Stimulated activated memory B cell treated with anti-CD40 and anti-IgM and Interleukin-4, amounts not matched to agents 10 μg/mL and 1 μg/mL and 100 μg/mL, for 72 hours (primary cell): ENCODE measurements around the gene MAGOH.
A peak's percentile ranks its signal among the peaks of the same experiment; 100 is the strongest.

Source experiments
- ATAC-seq: fragments of 150-1000 bp; cut with Tn5 transposase; 2 replicates; pipeline ENCODE4 v1.10.0; 2021
- H3K27ac Mint-ChIP-seq: one replicate; pipeline ENCODE4 v1.8.0; 2022; ENCODE audit warnings: mild to moderate bottlenecking, mixed read lengths
- H3K27me3 Mint-ChIP-seq: one replicate; pipeline ENCODE4 v1.8.0; 2022; ENCODE audit warnings: mixed read lengths
- H3K36me3 Mint-ChIP-seq: one replicate; pipeline ENCODE4 v1.8.0; 2022; ENCODE audit warnings: mixed read lengths
- H3K4me1 Mint-ChIP-seq: one replicate; pipeline ENCODE4 v1.8.0; 2022; ENCODE audit warnings: mixed read lengths
- H3K4me3 Mint-ChIP-seq: one replicate; pipeline ENCODE4 v1.8.0; 2022; ENCODE audit warnings: mild to moderate bottlenecking, moderate library complexity, mixed read lengths
- H3K9me3 Mint-ChIP-seq: one replicate; pipeline ENCODE4 v1.8.0; 2022; ENCODE audit warnings: mixed read lengths

Gene MAGOH

DNA sequence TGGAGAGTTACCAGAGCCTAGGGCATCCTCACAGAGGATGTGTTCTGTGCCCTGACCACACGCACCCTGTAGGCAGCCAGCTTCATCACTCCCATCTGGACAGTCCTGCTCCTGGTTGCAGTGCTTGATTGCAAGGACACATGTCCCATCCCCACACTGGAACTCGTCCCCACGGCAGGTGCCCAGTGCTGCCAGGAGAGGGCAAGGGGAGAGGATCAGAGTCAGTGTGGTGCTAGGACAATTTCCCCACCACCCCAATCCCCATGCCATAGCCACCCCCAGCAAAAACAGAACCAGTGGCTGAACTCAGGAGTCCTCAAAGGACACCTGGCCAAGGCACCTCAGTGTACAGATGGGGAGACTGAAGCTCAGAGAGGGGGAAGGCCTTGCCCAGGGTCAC lies 37.2 kb upstream of the MAGOH start:
- Mint-ChIP-seq H3K36me3 (peaks cover 58% of the 10 kb centered on the region), H3K4me3 (no peak overlapping the region), H3K27ac (no peak overlapping the region), H3K27me3 (no peaks in the 10 kb centered on the region), H3K4me1 (peaks cover 11% of the 10 kb centered on the region), H3K9me3 (no peaks in the 10 kb centered on the region)
- no peak for ATAC-seq

DNA sequence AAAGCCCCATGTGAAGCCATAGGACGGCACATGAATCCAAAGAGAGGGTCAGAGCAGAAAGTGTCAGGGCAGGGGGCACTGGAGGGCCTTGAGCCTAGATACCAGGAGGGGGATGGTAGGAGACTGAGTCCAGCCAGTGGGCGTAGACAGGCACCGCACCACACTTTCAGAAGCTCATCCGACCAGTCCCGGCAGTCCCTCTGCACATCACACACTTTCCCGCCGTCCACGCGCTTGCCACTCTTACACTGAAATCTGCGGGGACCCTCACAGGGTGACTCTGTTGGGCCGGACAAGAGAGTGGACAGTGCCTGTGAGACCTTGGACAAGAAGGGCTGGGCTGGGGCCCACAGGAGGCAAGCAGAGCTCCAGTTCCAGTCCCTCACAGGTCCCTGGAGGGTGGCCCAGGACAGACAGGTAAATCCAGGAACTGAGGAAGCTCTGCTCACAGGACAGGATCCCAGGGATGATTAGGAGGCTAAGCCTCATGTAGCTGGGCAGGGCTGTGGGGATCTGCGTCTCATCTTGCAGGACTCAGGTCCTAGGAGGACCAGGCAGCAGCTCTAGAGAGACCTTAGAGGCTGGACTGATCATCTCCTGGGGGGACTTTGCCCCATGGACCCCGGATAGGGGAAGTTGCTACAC lies 36.3 kb upstream of the MAGOH start:
- Mint-ChIP-seq H3K27ac (no peak overlapping the region), H3K4me1 (peaks cover 20% of the 10 kb centered on the region)

DNA sequence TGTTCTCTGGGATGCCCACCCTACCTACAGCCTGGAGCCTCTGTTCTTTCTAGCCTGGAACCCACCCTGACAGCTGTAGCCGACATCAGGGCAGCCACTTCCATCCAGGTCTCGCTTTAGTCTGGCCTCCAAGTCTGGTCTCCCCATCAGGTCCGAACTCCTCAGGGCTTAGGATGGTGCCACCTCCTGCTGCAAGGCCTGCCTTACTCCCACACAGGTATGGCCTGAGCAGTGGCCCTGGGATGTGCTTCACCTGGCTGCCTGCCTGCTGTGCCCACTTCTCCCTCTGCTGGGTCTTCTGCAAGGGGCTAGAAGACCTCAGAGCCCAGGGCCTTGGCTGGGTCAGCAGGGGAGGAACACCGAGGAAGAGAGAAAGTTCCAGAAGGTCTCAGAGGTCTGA lies 35.7 kb upstream of the MAGOH start:
- Mint-ChIP-seq H3K27me3 (no peaks in the 10 kb centered on the region), H3K4me3 (no peak overlapping the region), H3K36me3 (peaks cover 64% of the 10 kb centered on the region), H3K9me3 (no peaks in the 10 kb centered on the region), H3K4me1 (peaks cover 23% of the 10 kb centered on the region), H3K27ac (no peak overlapping the region)
- ATAC-seq = no peak

More for the DNA sequence above, 36.3 kb upstream of the MAGOH start:
- Mint-ChIP-seq H3K36me3 (peaks cover 59% of the 10 kb centered on the region), H3K9me3 (no peaks in the 10 kb centered on the region), H3K27me3 (no peaks in the 10 kb centered on the region), H3K4me3 (no peak overlapping the region)
- ATAC-seq = no peak

DNA sequence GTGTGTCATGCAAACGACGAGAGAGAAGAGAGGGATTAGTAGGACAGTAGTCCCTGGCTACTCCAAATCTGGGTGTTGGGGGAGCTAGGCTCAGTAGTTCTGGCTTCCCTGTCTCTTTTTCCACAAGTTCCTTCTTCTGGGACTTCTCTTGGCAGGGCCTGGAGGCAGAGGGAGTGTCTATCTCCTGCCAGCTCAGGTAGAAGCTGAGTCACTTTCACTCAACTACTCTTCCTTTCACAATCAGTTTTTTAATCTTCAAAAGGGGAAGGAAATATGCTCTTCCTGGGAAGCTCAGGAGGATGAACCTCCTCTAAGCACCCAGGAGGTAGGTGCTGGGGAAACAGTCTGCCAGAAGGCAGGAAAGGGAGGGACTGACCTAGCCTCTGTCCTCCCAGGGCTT lies 35.2 kb upstream of the MAGOH start:
- H3K4me3 Mint-ChIP-seq = no peak overlapping the region
- H3K9me3 Mint-ChIP-seq = no peaks in the 10 kb centered on the region
- H3K36me3 Mint-ChIP-seq = peaks cover 69% of the 10 kb centered on the region
- H3K27ac Mint-ChIP-seq = no peak overlapping the region
- no peaks in the 10 kb centered on the region for H3K27me3 Mint-ChIP-seq
- H3K4me1 Mint-ChIP-seq = peaks cover 23% of the 10 kb centered on the region
- no peak for ATAC-seq

- Mint-ChIP-seq H3K27ac (no peak overlapping the region), H3K4me3 (no peak overlapping the region), H3K27me3 (no peaks in the 10 kb centered on the region), H3K4me1 (peaks cover 17% of the 10 kb centered on the region), H3K9me3 (no peaks in the 10 kb centered on the region), H3K36me3 (peaks cover 65% of the 10 kb centered on the region)
- no peak for ATAC-seq
Measured at GRCh38 chr1:53272349-53272748, 34.0 kb upstream of the MAGOH start.

DNA sequence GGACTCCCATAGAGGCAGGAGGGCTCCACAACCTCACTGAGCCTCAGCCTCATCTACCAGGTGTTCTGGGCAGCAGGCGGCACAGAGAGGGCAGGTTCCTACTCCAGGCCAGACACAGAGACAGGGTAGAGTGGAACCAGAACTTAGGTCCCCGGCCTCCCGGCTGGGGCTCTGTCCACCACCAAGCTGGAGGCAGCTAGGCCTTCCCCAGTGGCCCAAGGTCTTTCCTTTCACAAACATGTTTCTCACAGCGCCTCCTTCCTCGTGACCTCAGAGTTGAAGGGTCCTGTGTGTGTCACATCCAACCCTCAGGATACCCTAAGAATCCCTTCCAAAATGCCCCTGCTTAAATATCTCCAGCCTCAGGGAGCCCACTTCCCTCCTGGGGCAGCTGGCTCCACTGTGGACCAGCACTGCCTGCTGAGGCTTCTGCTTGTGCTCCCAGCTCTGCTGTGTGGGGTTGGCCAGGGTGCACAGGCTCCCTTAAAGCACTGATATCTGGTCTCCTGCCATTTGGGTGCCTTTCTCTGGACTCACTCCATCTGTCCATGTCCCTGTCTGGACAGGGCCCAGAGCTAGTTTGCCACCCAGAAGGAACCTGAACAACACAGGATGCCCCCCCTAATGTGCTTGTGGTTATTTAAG lies 33.2 kb upstream of the MAGOH start:
- Mint-ChIP-seq H3K27me3 (no peaks in the 10 kb centered on the region), H3K27ac (no peak overlapping the region), H3K4me1 (peaks cover 17% of the 10 kb centered on the region), H3K36me3 (peaks cover 66% of the 10 kb centered on the region), H3K4me3 (no peak overlapping the region), H3K9me3 (no peaks in the 10 kb centered on the region)
- no peak for ATAC-seq

GRCh38 chr1:53270873-53271272 lies 32.6 kb upstream of the MAGOH start:
- peaks cover 66% of the 10 kb centered on the region for H3K36me3 Mint-ChIP-seq
- no peaks in the 10 kb centered on the region for H3K9me3 Mint-ChIP-seq
- peaks cover 17% of the 10 kb centered on the region for H3K4me1 Mint-ChIP-seq
- ATAC-seq = no peak
- H3K4me3 Mint-ChIP-seq = no peak overlapping the region
- H3K27ac Mint-ChIP-seq = no peak overlapping the region
- H3K27me3 Mint-ChIP-seq = no peaks in the 10 kb centered on the region

- Mint-ChIP-seq H3K4me3 (no peak overlapping the region), H3K27ac (peak overlapping the region; percentile 44), H3K27me3 (no peaks in the 10 kb centered on the region), H3K9me3 (no peaks in the 10 kb centered on the region), H3K4me1 (peaks cover 17% of the 10 kb centered on the region), H3K36me3 (peaks cover 68% of the 10 kb centered on the region)
- peak; percentile 84 for ATAC-seq
Measured at GRCh38 chr1:53270107-53270506, 31.8 kb upstream of the MAGOH start.

DNA sequence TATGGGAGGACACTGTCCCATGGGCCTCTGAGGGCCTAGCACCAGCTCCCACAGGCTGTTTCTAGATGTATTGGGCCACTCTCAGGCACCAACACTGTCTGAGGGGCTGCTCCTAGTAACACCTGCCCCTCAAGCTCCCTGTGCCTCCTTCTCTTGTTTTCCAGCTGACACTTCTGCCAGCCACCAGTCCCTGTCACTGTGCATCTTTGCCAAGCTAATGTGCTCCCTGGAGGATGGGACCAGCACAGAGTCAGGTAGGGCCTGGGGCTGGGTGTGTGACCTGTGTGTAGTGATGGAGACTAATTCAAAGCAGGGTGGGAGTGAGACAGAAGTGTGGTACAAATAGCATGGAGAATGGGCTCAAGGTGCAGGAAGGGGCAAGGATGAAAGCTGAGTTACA lies 29.4 kb upstream of the MAGOH start:
- peaks cover 68% of the 10 kb centered on the region for H3K36me3 Mint-ChIP-seq
- H3K4me3 Mint-ChIP-seq = no peak overlapping the region
- H3K9me3 Mint-ChIP-seq = no peaks in the 10 kb centered on the region
- H3K27ac Mint-ChIP-seq = no peak overlapping the region
- ATAC-seq = no peak
- H3K4me1 Mint-ChIP-seq = peaks cover 17% of the 10 kb centered on the region
- no peaks in the 10 kb centered on the region for H3K27me3 Mint-ChIP-seq

DNA sequence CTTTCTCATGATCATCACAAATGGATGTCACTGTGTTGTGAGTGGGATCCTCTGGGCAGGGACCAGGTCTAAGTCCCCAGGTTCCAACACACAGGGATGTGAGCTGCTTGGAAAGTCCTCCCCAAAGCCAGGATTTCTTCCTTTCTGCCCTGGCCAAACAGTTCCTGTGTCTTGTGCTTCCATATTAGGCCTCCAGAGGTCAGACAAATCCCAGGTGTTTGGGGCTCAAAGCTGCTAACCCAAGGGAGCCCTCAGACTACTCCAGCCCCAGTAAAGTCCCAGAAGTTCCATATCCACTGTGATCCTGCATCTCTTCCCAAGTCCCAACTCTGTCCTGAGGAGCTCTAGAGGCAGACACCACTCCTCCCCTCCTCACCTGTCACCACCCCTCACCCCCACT lies 27.7 kb upstream of the MAGOH start:
- Mint-ChIP-seq H3K27me3 (no peaks in the 10 kb centered on the region), H3K4me3 (no peak overlapping the region), H3K4me1 (peaks cover 17% of the 10 kb centered on the region), H3K27ac (no peak overlapping the region), H3K36me3 (peaks cover 75% of the 10 kb centered on the region), H3K9me3 (no peaks in the 10 kb centered on the region)
- no peak for ATAC-seq

DNA sequence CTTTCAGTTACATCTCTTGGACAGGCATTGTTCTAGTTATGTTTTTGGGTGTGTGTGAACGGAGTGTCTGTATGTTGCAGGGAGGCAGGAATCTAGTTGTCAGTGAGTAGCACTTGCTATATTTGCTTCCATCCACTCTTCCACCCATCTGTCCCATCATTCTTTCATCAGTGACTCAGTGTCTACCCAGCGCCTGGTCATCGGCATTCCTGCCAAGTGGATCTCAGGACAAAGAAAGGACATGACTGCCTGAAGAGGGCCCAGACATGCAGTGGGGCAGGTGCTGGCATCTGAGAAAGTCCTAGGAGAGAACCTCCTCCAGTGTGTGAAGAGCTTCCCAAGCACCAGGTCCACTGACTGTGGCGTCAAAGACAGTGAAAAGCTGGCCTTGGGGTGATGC lies 27.3 kb upstream of the MAGOH start:
- peaks cover 16% of the 10 kb centered on the region for H3K4me1 Mint-ChIP-seq
- H3K4me3 Mint-ChIP-seq = no peak overlapping the region
- H3K27me3 Mint-ChIP-seq = no peaks in the 10 kb centered on the region
- H3K27ac Mint-ChIP-seq = no peak overlapping the region
- no peaks in the 10 kb centered on the region for H3K9me3 Mint-ChIP-seq
- H3K36me3 Mint-ChIP-seq = peaks cover 80% of the 10 kb centered on the region
- ATAC-seq = no peak

- Mint-ChIP-seq H3K9me3 (no peaks in the 10 kb centered on the region), H3K36me3 (peaks cover 77% of the 10 kb centered on the region), H3K4me1 (peaks cover 14% of the 10 kb centered on the region), H3K27me3 (no peaks in the 10 kb centered on the region), H3K27ac (no peak overlapping the region), H3K4me3 (no peak overlapping the region)
- ATAC-seq = no peak
Measured at GRCh38 chr1:53264048-53264447, 25.7 kb upstream of the MAGOH start.

DNA sequence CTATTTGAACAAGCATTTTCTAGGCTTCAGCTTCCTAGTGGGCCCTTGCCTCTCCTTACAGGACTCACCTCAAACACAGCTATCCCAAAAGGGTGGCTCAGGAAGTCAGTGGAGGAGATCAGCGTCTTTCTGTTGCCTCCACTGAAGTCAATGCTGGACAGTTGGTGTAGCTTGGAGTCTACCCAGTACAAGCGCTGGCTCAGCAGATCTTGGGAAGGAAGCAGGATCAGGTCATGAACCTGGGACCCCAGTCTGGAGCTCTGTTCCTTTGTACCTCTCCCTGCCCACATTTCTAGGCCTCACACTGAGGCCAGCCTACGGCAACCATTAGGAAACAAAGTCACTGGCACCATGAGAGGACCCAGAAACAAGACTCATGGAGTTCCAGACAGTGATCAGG lies 23.7 kb upstream of the MAGOH start:
- Mint-ChIP-seq H3K9me3 (no peaks in the 10 kb centered on the region), H3K4me3 (no peak overlapping the region), H3K36me3 (peaks cover 83% of the 10 kb centered on the region), H3K27me3 (no peaks in the 10 kb centered on the region), H3K27ac (no peak overlapping the region), H3K4me1 (peaks cover 14% of the 10 kb centered on the region)
- ATAC-seq = no peak

DNA sequence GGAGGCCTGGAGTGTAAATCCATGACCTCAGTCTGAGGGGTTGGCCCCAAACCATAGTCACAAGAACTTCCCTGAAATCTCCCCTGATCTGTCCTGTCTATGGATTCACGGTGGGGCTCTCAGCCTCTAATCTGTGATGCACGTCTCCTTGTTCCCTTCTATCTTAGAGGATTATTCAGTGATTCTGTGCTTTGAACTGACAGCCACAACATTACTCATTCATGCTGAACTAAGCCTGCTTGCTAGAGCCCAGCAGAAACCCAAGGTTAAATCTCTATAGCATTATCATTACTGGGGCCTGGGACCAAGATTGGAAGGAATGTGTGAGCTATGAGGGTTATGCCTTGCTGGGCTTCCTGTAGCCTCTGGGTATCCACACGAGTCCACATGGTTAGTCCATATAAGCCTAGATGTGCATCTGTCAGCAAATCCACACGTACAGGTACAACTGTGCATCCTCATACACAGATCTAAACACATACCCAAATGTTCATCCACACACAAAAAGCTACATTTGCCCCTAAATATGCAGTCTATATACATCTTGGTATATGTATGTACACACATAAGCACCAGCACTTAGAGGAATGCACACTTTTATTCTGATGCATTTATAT lies 22.4 kb upstream of the MAGOH start:
- peaks cover 14% of the 10 kb centered on the region for H3K4me1 Mint-ChIP-seq
- peaks cover 81% of the 10 kb centered on the region for H3K36me3 Mint-ChIP-seq
- ATAC-seq = no peak
- H3K9me3 Mint-ChIP-seq = no peaks in the 10 kb centered on the region
- no peak overlapping the region for H3K4me3 Mint-ChIP-seq
- H3K27ac Mint-ChIP-seq = peak overlapping the region; percentile 31
- no peaks in the 10 kb centered on the region for H3K27me3 Mint-ChIP-seq

DNA sequence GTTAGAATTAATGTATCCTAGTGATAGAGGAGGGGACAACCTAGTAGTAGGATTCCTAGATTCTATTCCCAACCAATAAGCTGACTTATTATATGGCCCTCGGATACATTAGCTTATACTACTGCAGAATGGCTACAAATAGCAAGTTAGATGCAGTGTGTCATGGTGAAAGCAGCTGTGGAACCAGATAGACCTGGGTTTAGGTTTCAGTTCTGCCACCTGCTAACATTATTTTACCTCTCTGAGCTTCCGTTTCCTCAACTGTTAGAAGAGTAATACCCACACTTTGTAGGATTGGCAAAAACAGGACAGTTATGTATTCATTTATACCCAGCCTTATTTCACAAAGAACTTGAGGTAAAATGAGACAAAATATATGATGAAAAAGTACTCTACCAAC lies 21.6 kb upstream of the MAGOH start:
- Mint-ChIP-seq H3K9me3 (no peaks in the 10 kb centered on the region), H3K27me3 (no peaks in the 10 kb centered on the region), H3K4me3 (no peak overlapping the region), H3K36me3 (peaks cover 73% of the 10 kb centered on the region), H3K27ac (peak overlapping the region; percentile 31), H3K4me1 (peaks cover 14% of the 10 kb centered on the region)
- peak; percentile 71 for ATAC-seq

DNA sequence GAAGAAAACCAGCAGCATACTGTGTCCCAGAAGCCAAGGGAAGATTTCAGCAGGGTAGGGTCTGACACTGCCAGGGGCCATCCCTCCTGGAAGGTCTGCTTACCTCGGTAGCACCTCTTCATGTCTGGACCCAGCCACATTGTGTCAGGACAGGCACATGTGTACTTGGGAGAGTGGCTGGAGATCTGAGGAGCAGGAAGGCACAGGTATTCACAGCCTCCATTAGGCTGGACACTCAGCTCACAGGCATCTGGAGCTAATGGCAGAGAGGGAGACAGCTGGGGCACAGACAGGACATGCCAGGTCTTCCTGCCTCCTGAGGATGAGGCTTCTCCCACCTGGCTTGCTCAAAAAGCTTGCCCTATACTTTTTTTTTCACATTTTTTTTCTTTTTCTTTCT lies 19.9 kb upstream of the MAGOH start:
- Mint-ChIP-seq H3K36me3 (peaks cover 74% of the 10 kb centered on the region), H3K27ac (peak overlapping the region; percentile 9), H3K4me1 (peaks cover 14% of the 10 kb centered on the region), H3K4me3 (no peak overlapping the region), H3K27me3 (no peaks in the 10 kb centered on the region), H3K9me3 (no peaks in the 10 kb centered on the region)
- no peak for ATAC-seq
